PC-9 (cell line): ENCODE results near the gene XYLT2. TPM values are rescaled to one million over a fixed set of nuclear protein-coding genes. Genes with fewer than 3 reads are reported as not detected.

Source experiments
- BruUV-seq: library from RNA; stranded (reverse); fragments of 400-500 nt; replicated peaks from 2 replicates; lab custom pipeline; 2021; lab: Mats Ljungman, UMichigan
- CTCF ChIA-PET: fragments of 300-600 bp; sonication (Branson Sonifier 250); formaldehyde crosslinking; loops from one replicate; lab custom pipeline; 2022; ENCODE audit warnings: antibody characterized with exemption; lab: Charles Lee
- POLR2A ChIA-PET: fragments of 300-600 bp; sonication (Branson Sonifier 250); formaldehyde crosslinking; loops from one replicate; lab custom pipeline; 2022; ENCODE audit warnings: antibody characterized with exemption; ENCODE audit not compliant: unreplicated experiment; lab: Charles Lee
- DNase-seq, 2 experiments: peaks; one replicate each; pipeline versions ENCODE4 v3.0.0 to v3.0.0-alpha.2; 2015 to 2022; ENCODE audit warnings: mixed read lengths in 1 of 2
- H2AFZ ChIP-seq: fragments of 200-600 bp; sonication (generic); 2 replicates; pipeline ENCODE4 v1.8.1; 2017; ENCODE audit warnings: antibody characterized with exemption
- H3F3A ChIP-seq: fragments of 200-600 bp; sonication (generic); 2 replicates; pipeline ENCODE4 v1.8.1; 2017; ENCODE audit warnings: antibody characterized with exemption, mild to moderate bottlenecking, low read depth; ENCODE audit not compliant: insufficient read depth
- H3K27ac ChIP-seq: fragments of 200-600 bp; sonication (generic); 2 replicates; pipeline ENCODE4 v1.6.1; 2016; ENCODE audit warnings: mixed run types
- H3K27me3 ChIP-seq: fragments of 200-600 bp; sonication (generic); 2 replicates; pipeline ENCODE4 v1.6.1; 2016; ENCODE audit warnings: low read depth, mixed run types; ENCODE audit not compliant: insufficient read depth
- H3K36me3 ChIP-seq: fragments of 200-600 bp; sonication (generic); 2 replicates; pipeline ENCODE4 v1.6.1; 2016; ENCODE audit warnings: low read depth, mixed run types
- H3K4me1 ChIP-seq: fragments of 200-600 bp; sonication (generic); replicated peaks from 2 replicates; pipeline ENCODE4 v1.6.1; 2016; ENCODE audit warnings: mixed run types; ENCODE audit not compliant: insufficient read depth
- H3K4me2 ChIP-seq: fragments of 200-600 bp; sonication (generic); 2 replicates; pipeline ENCODE4 v1.6.1; 2017; ENCODE audit warnings: mixed run types
- H3K4me3 ChIP-seq: fragments of 200-600 bp; sonication (generic); 2 replicates; pipeline ENCODE4 v1.6.1; 2016; ENCODE audit warnings: mixed run types
- H3K79me2 ChIP-seq: fragments of 200-600 bp; sonication (generic); 2 replicates; pipeline ENCODE4 v1.6.1; 2017; ENCODE audit warnings: low read depth, mixed run types
- H3K9me2 ChIP-seq: fragments of 200-600 bp; sonication (generic); 2 replicates; pipeline ENCODE4 v1.8.1; 2017; ENCODE audit warnings: mild to moderate bottlenecking; ENCODE audit not compliant: insufficient read depth
- H3K9me3 ChIP-seq: fragments of 200-600 bp; sonication (generic); 2 replicates; pipeline ENCODE4 v1.8.1; 2016; ENCODE audit warnings: low read depth; ENCODE audit not compliant: insufficient read depth
- H4K20me1 ChIP-seq: fragments of 200-600 bp; sonication (generic); 2 replicates; pipeline ENCODE4 v1.8.1; 2017; ENCODE audit not compliant: insufficient read depth
- EZH2 ChIP-seq: fragments of 200-600 bp; sonication (generic); IDR thresholded peaks from 2 replicates; pipeline ENCODE4 v1.8.0; 2017; ENCODE audit warnings: antibody characterized with exemption, low read depth
- intact Hi-C: fragments of 100-400 bp; cut with micrococcal nuclease; formaldehyde crosslinking; loops from one replicate; pipeline ENCODE4 v1.10.0; 2022; ENCODE audit not compliant: unreplicated experiment
- total RNA-seq: library from RNA; stranded (reverse); gene quantifications from 2 replicates; pipeline ENCODE4 v1.2.3, GENCODE V29; 2021
- TF ChIP-seq, protein P1 (sequence below): fragments of 200-600 bp; sonication (generic); conservative IDR thresholded peaks from 2 replicates; pipeline ENCODE4 v1.6.1; 2017; ENCODE audit warnings: mixed run types, antibody characterized with exemption, mild to moderate bottlenecking, moderate library complexity

XYLT2 gene
- total RNA-seq, 1 experiment from 2014 or later = 37.5 TPM

- no TSS peak for BruUV-seq
- H4K20me1 ChIP-seq = peaks cover 5% of the 10 kb centered on the region; the same call in 1 of the 2 replicates
- H3K4me2 ChIP-seq = no peak overlapping the region
- H2AFZ ChIP-seq = no peak overlapping the region
- H3K4me1 ChIP-seq = no peaks in the 10 kb centered on the region
- H3K4me3 ChIP-seq = no peak overlapping the region
- H3K9me3 ChIP-seq = no peaks in the 10 kb centered on the region
- CTCF ChIA-PET = no interaction called here
- no peaks in the 10 kb centered on the region for H3K79me2 ChIP-seq
- DNase-seq = no peak
- POLR2A ChIA-PET = no interaction called here
- TF ChIP-seq, protein P1, sequence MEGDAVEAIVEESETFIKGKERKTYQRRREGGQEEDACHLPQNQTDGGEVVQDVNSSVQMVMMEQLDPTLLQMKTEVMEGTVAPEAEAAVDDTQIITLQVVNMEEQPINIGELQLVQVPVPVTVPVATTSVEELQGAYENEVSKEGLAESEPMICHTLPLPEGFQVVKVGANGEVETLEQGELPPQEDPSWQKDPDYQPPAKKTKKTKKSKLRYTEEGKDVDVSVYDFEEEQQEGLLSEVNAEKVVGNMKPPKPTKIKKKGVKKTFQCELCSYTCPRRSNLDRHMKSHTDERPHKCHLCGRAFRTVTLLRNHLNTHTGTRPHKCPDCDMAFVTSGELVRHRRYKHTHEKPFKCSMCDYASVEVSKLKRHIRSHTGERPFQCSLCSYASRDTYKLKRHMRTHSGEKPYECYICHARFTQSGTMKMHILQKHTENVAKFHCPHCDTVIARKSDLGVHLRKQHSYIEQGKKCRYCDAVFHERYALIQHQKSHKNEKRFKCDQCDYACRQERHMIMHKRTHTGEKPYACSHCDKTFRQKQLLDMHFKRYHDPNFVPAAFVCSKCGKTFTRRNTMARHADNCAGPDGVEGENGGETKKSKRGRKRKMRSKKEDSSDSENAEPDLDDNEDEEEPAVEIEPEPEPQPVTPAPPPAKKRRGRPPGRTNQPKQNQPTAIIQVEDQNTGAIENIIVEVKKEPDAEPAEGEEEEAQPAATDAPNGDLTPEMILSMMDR = no peak
- no peak for TF ChIP-seq EZH2
- no peaks in the 10 kb centered on the region for H3K27me3 ChIP-seq
- H3K27ac ChIP-seq = no peak overlapping the region
- H3K36me3 ChIP-seq = peaks cover 23% of the 10 kb centered on the region
- H3F3A ChIP-seq = peaks cover 10% of the 10 kb centered on the region; the same call in 1 of the 2 replicates
- intact Hi-C loops = no loop called here
- no peaks in the 10 kb centered on the region for H3K9me2 ChIP-seq
These were observed 19.2 kb downstream of the XYLT2 start for GRCh38 chr17:50365165-50365564.

- H3F3A ChIP-seq = peaks cover 10% of the 10 kb centered on the region; the same call in 1 of the 2 replicates
- no peaks in the 10 kb centered on the region for H3K4me1 ChIP-seq
- peaks cover 6% of the 10 kb centered on the region for H3K79me2 ChIP-seq
- H2AFZ ChIP-seq = no peak overlapping the region
- peaks cover 26% of the 10 kb centered on the region for H3K36me3 ChIP-seq
- intact Hi-C loops = no loop called here
- H4K20me1 ChIP-seq = peaks cover 5% of the 10 kb centered on the region; the same call in 1 of the 2 replicates
- H3K27me3 ChIP-seq = no peaks in the 10 kb centered on the region
- ChIA-PET CTCF (no interaction called here), POLR2A (interaction anchor here (0.6 kb wide), 1 partner anchor 331 kb away, joined by 3 read pairs; no protein-coding TSS in a partner anchor)
- H3K4me2 ChIP-seq = no peak overlapping the region
- no peak for DNase-seq
- no peak overlapping the region for H3K4me3 ChIP-seq
- H3K9me3 ChIP-seq = no peaks in the 10 kb centered on the region
- no peak overlapping the region for H3K27ac ChIP-seq
- TF ChIP-seq, protein P1 = no peak
- TF ChIP-seq EZH2 = no peak
- BruUV-seq = no TSS peak
- no peaks in the 10 kb centered on the region for H3K9me2 ChIP-seq
These were observed 19.9 kb downstream of the XYLT2 start for GRCh38 chr17:50365649-50366393.

GRCh38 chr17:50367401-50367800, 21.5 kb downstream of the XYLT2 start:
- no TSS peak for BruUV-seq
- Histone ChIP-seq H3K9me3 (no peaks in the 10 kb centered on the region), H3K4me2 (no peak overlapping the region), H4K20me1 (peaks cover 8% of the 10 kb centered on the region; the same call in 1 of the 2 replicates), H3K79me2 (peaks cover 22% of the 10 kb centered on the region), H3K27me3 (no peaks in the 10 kb centered on the region), H3K27ac (no peak overlapping the region), H3K4me3 (no peak overlapping the region), H2AFZ (no peak overlapping the region), H3F3A (peaks cover 5% of the 10 kb centered on the region; the same call in 1 of the 2 replicates), H3K9me2 (no peaks in the 10 kb centered on the region), H3K36me3 (peaks cover 26% of the 10 kb centered on the region), H3K4me1 (peaks cover 13% of the 10 kb centered on the region)
- DNase-seq = no peak
- CTCF ChIA-PET = no interaction called here
- intact Hi-C loops = no loop called here
- TF ChIP-seq EZH2 = no peak
- TF ChIP-seq, protein P1 = no peak
- POLR2A ChIA-PET = no interaction called here
